ENCODE data around the gene GSTA5. TPM values are rescaled to one million over a fixed set of nuclear protein-coding genes. Genes with fewer than 3 reads are reported as not detected.
"Not testable (repeated sequence)": the region's sequence is repeated elsewhere in the genome, so short reads cannot be mapped to it uniquely, and the experiment has no call there.

The GSTA5 gene
- total and polyA plus RNA-seq, 2 of the 8 experiments (the other 6 are each of a cell fraction or from before 2014, with no cell fraction given) = not detected

- H3K79me1 ChIP-seq (ENCODE audit: low read depth, low read length); H3K27me3 ChIP-seq (replicated peaks in 1 of 4; ENCODE audit: control insufficient read depth in 3 of 4, extremely low read depth in 1 of 4, insufficient read depth in 3 of 4, low read length in 3 of 4); H3K79me2 ChIP-seq (ENCODE audit: control insufficient read depth in 1 of 2, insufficient read depth in 2 of 2, low read length in 2 of 2); H3K23ac ChIP-seq (ENCODE audit: insufficient read length); H4K8ac ChIP-seq (ENCODE audit: extremely low read depth, insufficient read depth, low read length); H4K91ac ChIP-seq (replicated peaks; ENCODE audit: insufficient read length, low read length); H3K4me1 ChIP-seq (replicated peaks in 1 of 4; ENCODE audit: control insufficient read depth in 3 of 4, insufficient read depth in 4 of 4, low read length in 3 of 4); H3K4me3 ChIP-seq (ENCODE audit: extremely low read depth in 1 of 4, insufficient read depth in 2 of 4, low read depth in 3 of 4, low read length in 4 of 4); H3K4ac ChIP-seq (replicated peaks; ENCODE audit: insufficient read length, low read depth, low read length); H3K14ac ChIP-seq (ENCODE audit: insufficient read length); POLR2A ChIA-PET (ENCODE audit: partially characterized antibody); H4K5ac ChIP-seq (ENCODE audit: insufficient read length, low read depth, low read length); H3K56ac ChIP-seq (replicated peaks; ENCODE audit: insufficient read length, low read depth, low read length); H2AK5ac ChIP-seq (ENCODE audit: low read depth, low read length); H3K4me2 ChIP-seq (ENCODE audit: insufficient read depth in 1 of 2, low read depth in 2 of 2, low read length in 2 of 2); H3K9ac ChIP-seq (replicated peaks in 1 of 4; ENCODE audit: extremely low read depth in 1 of 4, low read depth in 3 of 4, low read length in 3 of 4); H3K36me3 ChIP-seq (ENCODE audit: control insufficient read depth in 2 of 4, insufficient read depth in 4 of 4, low read length in 3 of 4); H3K18ac ChIP-seq (ENCODE audit: extremely low read depth, low read length); H2AFZ ChIP-seq (ENCODE audit: low read length); H3K9me3 ChIP-seq (ENCODE audit: insufficient read depth in 2 of 2, low read depth in 1 of 2, low read length in 1 of 2); H2BK120ac ChIP-seq (replicated peaks; ENCODE audit: low read depth, low read length); H2BK12ac ChIP-seq (ENCODE audit: low read depth, low read length); H2BK15ac ChIP-seq (ENCODE audit: low read length); H2BK5ac ChIP-seq (ENCODE audit: low read depth, low read length); H3K23me2 ChIP-seq (ENCODE audit: low read depth, low read length); FAIRE-seq; H3K27ac ChIP-seq (ENCODE audit: low read depth, low read length); DNase-seq (ENCODE audit: low read depth in 1 of 2, low spot score in 2 of 2); H4K20me1 ChIP-seq (replicated peaks in 1 of 2; ENCODE audit: control insufficient read depth in 1 of 2, insufficient read depth in 2 of 2, low read length in 2 of 2); H2BK20ac ChIP-seq (ENCODE audit: low read length): not testable (repeated sequence)
- TF ChIP-seq MAFK (IDR thresholded peaks at IDR 0.05; ENCODE audit: low read depth, low read length) = peak; percentile 50; the same call in 1 of the 2 replicates
- TF ChIP-seq RAD21 (IDR thresholded peaks at IDR 0.05 in 1 of 2, conservative IDR thresholded peaks at IDR 0.05 in 1 of 2; ENCODE audit: low read depth in 2 of 2, low read length in 2 of 2) = peak; percentile 36 to 38; a peak in 3 of 4 replicates
- CTCF ChIA-PET (ENCODE audit: partially characterized antibody) = interaction anchor here (0.9 to 2.6 kb wide), 3 partner anchors 41 to 134 kb away, joined by 3 to 10 read pairs (median 5); partner anchors contain the start of gene GSTA2
- WGBS, 2 experiments (ENCODE audit: extremely low coverage in 1 of 2, insufficient coverage in 1 of 2, insufficient read length in 1 of 2, insufficient replicate concordance in 2 of 2, low coverage in 1 of 2, low lambda C conversion rate in 2 of 2, missing lambda C conversion rate in 1 of 2) = 56% methylated on average over 5 of the region's 5 CpGs; no CpG with 5 or more reads in 1 of the 2 experiments
Measured at GRCh38 chr6:52803668-52804255, 36.9 kb downstream of the GSTA5 start, which contains the start of gene GSTA1. GSTA1 (minus strand) TSS chr6:52803816; CDS start chr6:52799267, 4,549 bp downstream.
